IPS DF 6.9 (cell line): ENCODE data around the gene OMP.

Experiments
- DNase-seq: peaks from one replicate; pipeline ENCODE4 v3.0.0-alpha.2; 2013; ENCODE audit warnings: low read depth, low spot score
- H3K27ac ChIP-seq: one replicate; pipeline ENCODE4 v1.5.1; 2013; ENCODE audit warnings: low read length, control low read depth
- H3K27me3 ChIP-seq: 2 replicates; pipeline ENCODE4 v1.6.1; 2013; ENCODE audit warnings: mild to moderate bottlenecking, low read length; ENCODE audit not compliant: control insufficient read depth, insufficient read depth
- H3K36me3 ChIP-seq: 2 replicates; pipeline ENCODE4 v1.6.1; 2013; ENCODE audit warnings: low read length; ENCODE audit not compliant: control insufficient read depth, insufficient read depth
- H3K4me1 ChIP-seq: 2 replicates; pipeline ENCODE4 v1.6.1; 2013; ENCODE audit warnings: low read length; ENCODE audit not compliant: control insufficient read depth, insufficient read depth
- H3K4me3 ChIP-seq: 2 replicates; pipeline ENCODE4 v1.5.1; 2013; ENCODE audit warnings: mild to moderate bottlenecking, low read length
- H3K9me3 ChIP-seq: 2 replicates; pipeline ENCODE4 v1.6.1; 2013; ENCODE audit warnings: low read length, inconsistent platforms; ENCODE audit not compliant: control insufficient read depth, insufficient read depth
- WGBS: extraction: QIAGEN DNeasy Blood & Tissue Kit; methylation state at CpG from one replicate; pipeline ENCODE4 v1.1.7; 2013; ENCODE audit warnings: mixed read lengths, missing lambda C conversion rate; ENCODE audit not compliant: insufficient read length, insufficient coverage; 5-methylcytosine and 5-hydroxymethylcytosine counted together

OMP gene

GRCh38 chr11:77118086-77118485, 15.4 kb downstream of the OMP start:
- H3K36me3 ChIP-seq = 0 out of 2 replicates have a peak, but pooled peaks cover 4% of the 10 kb centered on the region
- H3K27me3 ChIP-seq = no peaks in the 10 kb centered on the region
- no CpG with 5 or more reads among the region's 17 CpGs for WGBS
- no peak overlapping the region for H3K27ac ChIP-seq
- H3K4me1 ChIP-seq = 0 out of 2 replicates have a peak, but pooled peaks cover 1% of the 10 kb centered on the region
- H3K4me3 ChIP-seq = no peak overlapping the region
- no peak for DNase-seq
- no peaks in the 10 kb centered on the region for H3K9me3 ChIP-seq

DNA sequence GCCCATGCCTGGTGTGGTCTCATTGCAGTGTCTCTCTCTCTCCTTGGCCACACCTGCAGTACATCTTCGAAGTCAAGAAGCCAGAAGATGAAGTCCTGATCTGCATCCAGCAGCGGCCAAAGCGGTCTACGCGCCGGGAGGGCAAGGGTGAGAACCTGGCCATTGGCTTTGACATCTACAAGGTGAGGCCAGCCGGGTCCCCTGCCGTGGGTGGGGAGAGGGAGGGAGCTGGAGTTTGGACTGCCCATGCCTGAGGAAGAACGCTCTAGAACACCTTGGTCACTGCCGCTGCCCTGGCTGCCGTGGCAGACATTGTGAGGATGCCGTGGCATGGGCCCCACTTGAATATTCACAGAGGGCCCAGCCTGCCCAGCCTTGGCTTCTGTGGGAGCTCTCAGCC, 16.3 kb downstream of the OMP start:
- Histone ChIP-seq H3K9me3 (no peaks in the 10 kb centered on the region), H3K36me3 (0 out of 2 replicates have a peak, but pooled peaks cover 4% of the 10 kb centered on the region), H3K4me1 (no peaks in the 10 kb centered on the region), H3K27me3 (no peaks in the 10 kb centered on the region), H3K27ac (no peak overlapping the region), H3K4me3 (no peak overlapping the region)
- no CpG with 5 or more reads among the region's 12 CpGs for WGBS
- DNase-seq = no peak

- no CpG with 5 or more reads among the region's 9 CpGs for WGBS
- H3K27me3 ChIP-seq = no peaks in the 10 kb centered on the region
Measured at GRCh38 chr11:77119531-77119936, 16.9 kb downstream of the OMP start.

GRCh38 chr11:77120571-77120970, 17.9 kb downstream of the OMP start:
- Histone ChIP-seq H3K4me3 (no peak overlapping the region), H3K27me3 (no peaks in the 10 kb centered on the region), H3K27ac (no peak overlapping the region), H3K36me3 (0 out of 2 replicates have a peak, but pooled peaks cover 4% of the 10 kb centered on the region), H3K9me3 (no peaks in the 10 kb centered on the region), H3K4me1 (no peaks in the 10 kb centered on the region)
- WGBS = no CpG with 5 or more reads among the region's 19 CpGs
- no peak for DNase-seq

More at GRCh38 chr11:77119531-77119936, 16.9 kb downstream of the OMP start:
- no peaks in the 10 kb centered on the region for H3K4me1 ChIP-seq
- H3K4me3 ChIP-seq = no peak overlapping the region
- H3K27ac ChIP-seq = no peak overlapping the region
- no peak for DNase-seq
- H3K36me3 ChIP-seq = 0 out of 2 replicates have a peak, but pooled peaks cover 4% of the 10 kb centered on the region
- no peaks in the 10 kb centered on the region for H3K9me3 ChIP-seq

- no peak overlapping the region for H3K27ac ChIP-seq
Measured at GRCh38 chr11:77121096-77121640, 18.5 kb downstream of the OMP start.

GRCh38 chr11:77121876-77122575, 19.4 kb downstream of the OMP start:
- WGBS = no CpG with 5 or more reads among the region's 8 CpGs
- Histone ChIP-seq H3K9me3 (no peaks in the 10 kb centered on the region), H3K27ac (no peak overlapping the region), H3K36me3 (0 out of 2 replicates have a peak, but pooled peaks cover 4% of the 10 kb centered on the region), H3K4me1 (no peaks in the 10 kb centered on the region), H3K4me3 (no peak overlapping the region), H3K27me3 (no peaks in the 10 kb centered on the region)
- no peak for DNase-seq

More at GRCh38 chr11:77121096-77121640, 18.5 kb downstream of the OMP start:
- WGBS = no CpG with 5 or more reads among the region's 10 CpGs
- no peak overlapping the region for H3K4me3 ChIP-seq
- H3K27me3 ChIP-seq = no peaks in the 10 kb centered on the region
- no peaks in the 10 kb centered on the region for H3K4me1 ChIP-seq
- H3K9me3 ChIP-seq = no peaks in the 10 kb centered on the region
- no peak for DNase-seq
- 0 out of 2 replicates have a peak, but pooled peaks cover 4% of the 10 kb centered on the region for H3K36me3 ChIP-seq

GRCh38 chr11:77122576-77123212, 20.1 kb downstream of the OMP start:
- Histone ChIP-seq H3K9me3 (no peaks in the 10 kb centered on the region), H3K4me1 (peaks cover 3% of the 10 kb centered on the region; the same call in 1 of the 2 replicates), H3K27ac (no peak overlapping the region), H3K27me3 (no peaks in the 10 kb centered on the region), H3K36me3 (0 out of 2 replicates have a peak, but pooled peaks cover 4% of the 10 kb centered on the region), H3K4me3 (no peak overlapping the region)
- no CpG with 5 or more reads among the region's 7 CpGs for WGBS
- no peak for DNase-seq

GRCh38 chr11:77123591-77123990, 21.0 kb downstream of the OMP start:
- Histone ChIP-seq H3K4me1 (peaks cover 3% of the 10 kb centered on the region), H3K9me3 (no peaks in the 10 kb centered on the region), H3K27ac (no peak overlapping the region), H3K36me3 (0 out of 2 replicates have a peak, but pooled peaks cover 4% of the 10 kb centered on the region), H3K4me3 (no peak overlapping the region), H3K27me3 (no peaks in the 10 kb centered on the region)
- WGBS = no CpG with 5 or more reads among the region's 8 CpGs
- no peak for DNase-seq

DNA sequence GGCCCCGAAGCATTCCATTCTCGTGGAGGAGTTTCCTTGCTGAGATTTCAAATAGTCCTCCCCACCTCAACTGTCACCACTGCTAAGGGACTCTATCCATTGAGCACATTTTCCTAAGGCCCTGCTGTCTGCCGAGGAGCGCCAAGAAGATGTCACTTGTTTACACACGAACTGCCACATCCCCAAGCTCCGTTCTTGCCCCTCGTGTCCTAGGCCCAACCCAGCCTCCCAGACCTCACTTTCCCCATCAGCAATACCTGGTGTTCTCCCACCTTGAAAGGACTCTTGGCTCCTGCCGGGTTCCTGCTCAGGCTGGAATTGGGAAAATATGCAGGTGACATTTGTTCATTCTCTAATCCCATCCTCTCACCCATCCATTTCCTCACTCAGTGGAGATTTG, 21.4 kb downstream of the OMP start:
- H3K4me3 ChIP-seq = no peak overlapping the region
- peaks cover 3% of the 10 kb centered on the region for H3K4me1 ChIP-seq
- no peak for DNase-seq
- no peak overlapping the region for H3K27ac ChIP-seq
- no peaks in the 10 kb centered on the region for H3K9me3 ChIP-seq
- H3K27me3 ChIP-seq = no peaks in the 10 kb centered on the region
- H3K36me3 ChIP-seq = 0 out of 2 replicates have a peak, but pooled peaks cover 4% of the 10 kb centered on the region
- WGBS = no CpG with 5 or more reads among the region's 8 CpGs

- no peaks in the 10 kb centered on the region for H3K9me3 ChIP-seq
- H3K4me3 ChIP-seq = no peak overlapping the region
- peaks cover 3% of the 10 kb centered on the region for H3K4me1 ChIP-seq
- no peaks in the 10 kb centered on the region for H3K27me3 ChIP-seq
- DNase-seq = no peak
- no peak overlapping the region for H3K27ac ChIP-seq
- H3K36me3 ChIP-seq = 0 out of 2 replicates have a peak, but pooled peaks cover 4% of the 10 kb centered on the region
- no CpG with 5 or more reads among the region's 6 CpGs for WGBS
Measured at GRCh38 chr11:77124488-77124887, 21.8 kb downstream of the OMP start.
